HG03439 (cell line): ENCODE results near the gene AMER3.
A peak's percentile ranks its signal among the peaks of the same experiment; 100 is the strongest.
"Not testable (repeated sequence)": the region's sequence is repeated elsewhere in the genome, so short reads cannot be mapped to it uniquely, and the experiment has no call there.

ENCODE experiments used
- ATAC-seq: cut with Tn5 transposase; IDR thresholded peaks from one replicate; pipeline ENCODE4 v1.9.1; 2021; ENCODE audit warnings: mild to moderate bottlenecking, moderate library complexity; ENCODE audit not compliant: unreplicated experiment

AMER3 gene

GRCh38 chr2:130755256-130756052 is at the start of gene AMER3:
TSS of gene AMER3 (plus strand) at chr2:130755540. CDS start at chr2:130762073, 6,533 bp downstream.
- ATAC-seq, result no peak

GRCh38 chr2:130714795-130715194 is 40.5 kb upstream of the AMER3 start:
- not testable (repeated sequence) for ATAC-seq

GRCh38 chr2:130720036-130720435 is 35.3 kb upstream of the AMER3 start:
- ATAC-seq, result no peak

- no peak for ATAC-seq
These were observed 34.8 kb upstream of the AMER3 start for GRCh38 chr2:130720528-130720927.

- ATAC-seq, result no peak
These were observed 30.9 kb upstream of the AMER3 start for GRCh38 chr2:130724455-130724854.

GRCh38 chr2:130726614-130727180 is 28.6 kb upstream of the AMER3 start:
- no peak for ATAC-seq

- peak; percentile 93 for ATAC-seq
These were observed 27.9 kb upstream of the AMER3 start for GRCh38 chr2:130727286-130727924.

GRCh38 chr2:130728007-130728454 is 27.3 kb upstream of the AMER3 start:
- ATAC-seq, result no peak

GRCh38 chr2:130728549-130729316 is 26.6 kb upstream of the AMER3 start, which contains the start of gene GPR148:
TSS of gene GPR148 (plus strand) at chr2:130729070. CDS start at chr2:130729152, 82 bp downstream.
- no peak for ATAC-seq

GRCh38 chr2:130729322-130730299 is 25.7 kb upstream of the AMER3 start:
- no peak for ATAC-seq

GRCh38 chr2:130732257-130732656 is 23.1 kb upstream of the AMER3 start:
- not testable (repeated sequence) for ATAC-seq

- no peak for ATAC-seq
These were observed 20.1 kb upstream of the AMER3 start for GRCh38 chr2:130735200-130735599.

- ATAC-seq, result no peak
These were observed 18.9 kb upstream of the AMER3 start for GRCh38 chr2:130736487-130736886.

GRCh38 chr2:130737592-130737991 is 17.7 kb upstream of the AMER3 start:
- ATAC-seq, result no peak

GRCh38 chr2:130740671-130741070 is 14.7 kb upstream of the AMER3 start:
- ATAC-seq, result no peak

- no peak for ATAC-seq
These were observed 12.1 kb upstream of the AMER3 start for GRCh38 chr2:130743278-130743677.

- ATAC-seq, result no peak
These were observed 10.8 kb upstream of the AMER3 start for GRCh38 chr2:130744287-130745117.

- ATAC-seq, result no peak
These were observed 6.3 kb upstream of the AMER3 start for GRCh38 chr2:130749078-130749477.

- no peak for ATAC-seq
These were observed 5.7 kb upstream of the AMER3 start for GRCh38 chr2:130749641-130750040.
